Left forelimb (tissue), 1 donor: Measurements from ENCODE around the gene BACH2.

Experiments used
- DNase-seq: peaks from one replicate; pipeline ENCODE4 v3.0.0-alpha.2; 2018; ENCODE audit warnings: low spot score

The BACH2 gene

DNA sequence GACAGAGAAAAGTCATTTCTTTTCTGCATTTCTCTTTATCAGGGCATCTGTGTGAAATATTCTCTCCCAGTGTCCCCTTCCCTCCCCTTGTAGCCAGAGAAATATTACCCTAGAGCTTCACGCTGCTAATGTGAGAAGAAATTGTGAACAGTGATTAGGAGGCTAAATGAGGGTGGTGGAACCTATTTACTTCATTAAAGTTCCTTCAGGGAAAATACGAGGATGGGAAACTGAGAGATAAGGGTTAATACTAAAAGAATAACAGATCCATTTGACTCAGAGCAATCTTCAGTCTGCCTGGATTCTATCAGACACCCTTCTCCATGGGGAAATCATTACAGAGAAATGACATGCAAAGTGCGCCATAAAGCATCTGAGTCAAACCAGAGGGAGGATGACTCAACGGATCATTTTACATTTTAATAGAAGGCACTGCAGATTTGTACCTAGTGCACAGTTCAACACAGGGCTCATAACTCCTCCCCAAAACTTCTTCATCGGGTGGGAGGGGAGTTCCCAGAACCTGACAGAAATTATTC is 271.1 kb downstream of the BACH2 start:
- DNase-seq = no peak

- DNase-seq = no peak
Observed at GRCh38 chr6:90024633-90025032, 272.0 kb downstream of the BACH2 start.

GRCh38 chr6:90021711-90022110 is 274.9 kb downstream of the BACH2 start:
- no peak for DNase-seq

DNA sequence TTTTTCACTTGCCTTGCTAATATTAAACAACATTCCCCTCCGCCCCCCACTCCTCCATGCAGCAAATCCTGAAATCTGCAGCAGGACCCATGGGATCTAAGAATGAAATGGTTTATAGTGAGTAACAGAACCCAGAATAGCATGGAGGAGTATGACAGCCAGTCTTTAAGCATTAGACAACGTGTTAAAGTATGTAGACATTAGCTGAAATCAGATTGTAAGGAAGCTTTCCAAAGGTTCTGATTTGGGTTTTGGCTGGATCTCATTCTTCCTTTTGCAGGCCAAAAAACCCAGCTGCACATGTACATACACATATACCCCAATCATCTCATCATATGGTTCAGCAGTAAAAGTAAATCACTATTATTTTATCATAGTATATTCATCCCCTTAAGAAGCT is 275.9 kb downstream of the BACH2 start:
- no peak for DNase-seq

- no peak for DNase-seq
Observed at GRCh38 chr6:90019216-90019615, 277.4 kb downstream of the BACH2 start.

GRCh38 chr6:90015883-90016282 is 280.8 kb downstream of the BACH2 start:
- DNase-seq = no peak

- DNase-seq = no peak
Observed at GRCh38 chr6:90008908-90009501, 287.6 kb downstream of the BACH2 start.

DNA sequence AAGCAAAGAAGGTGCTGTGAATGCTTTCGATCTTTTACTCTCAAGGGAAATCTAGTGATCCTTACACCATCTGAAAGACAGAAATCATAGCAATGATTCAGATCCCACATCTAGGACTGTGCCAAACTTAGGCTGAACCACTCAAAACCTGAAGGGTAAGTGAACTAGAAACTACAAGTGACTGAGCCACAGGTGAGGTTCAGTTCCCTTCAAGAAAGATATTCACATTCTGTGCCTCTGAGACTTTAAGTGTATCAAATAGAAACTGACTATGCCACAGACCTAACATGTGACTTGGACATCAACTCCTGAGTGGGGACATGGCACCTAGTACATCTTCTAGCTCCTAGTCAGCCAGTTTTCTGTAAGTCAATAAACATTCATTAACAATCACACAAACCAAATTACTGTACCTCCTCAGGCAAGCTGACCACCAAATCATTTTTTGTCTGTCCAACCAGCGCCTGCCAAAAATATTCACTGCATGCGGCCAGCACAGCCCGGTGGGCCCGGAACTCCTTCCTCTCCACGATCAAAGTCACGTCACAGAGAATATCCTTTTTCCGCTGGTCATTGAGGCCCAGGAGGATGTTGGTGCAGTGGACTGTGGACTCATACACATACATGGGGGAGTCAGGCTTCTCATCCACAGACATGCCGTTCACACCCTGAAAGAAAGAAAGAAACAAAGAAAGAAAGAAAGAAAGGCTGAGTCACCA is 288.3 kb downstream of the BACH2 start:
- no peak for DNase-seq

DNA sequence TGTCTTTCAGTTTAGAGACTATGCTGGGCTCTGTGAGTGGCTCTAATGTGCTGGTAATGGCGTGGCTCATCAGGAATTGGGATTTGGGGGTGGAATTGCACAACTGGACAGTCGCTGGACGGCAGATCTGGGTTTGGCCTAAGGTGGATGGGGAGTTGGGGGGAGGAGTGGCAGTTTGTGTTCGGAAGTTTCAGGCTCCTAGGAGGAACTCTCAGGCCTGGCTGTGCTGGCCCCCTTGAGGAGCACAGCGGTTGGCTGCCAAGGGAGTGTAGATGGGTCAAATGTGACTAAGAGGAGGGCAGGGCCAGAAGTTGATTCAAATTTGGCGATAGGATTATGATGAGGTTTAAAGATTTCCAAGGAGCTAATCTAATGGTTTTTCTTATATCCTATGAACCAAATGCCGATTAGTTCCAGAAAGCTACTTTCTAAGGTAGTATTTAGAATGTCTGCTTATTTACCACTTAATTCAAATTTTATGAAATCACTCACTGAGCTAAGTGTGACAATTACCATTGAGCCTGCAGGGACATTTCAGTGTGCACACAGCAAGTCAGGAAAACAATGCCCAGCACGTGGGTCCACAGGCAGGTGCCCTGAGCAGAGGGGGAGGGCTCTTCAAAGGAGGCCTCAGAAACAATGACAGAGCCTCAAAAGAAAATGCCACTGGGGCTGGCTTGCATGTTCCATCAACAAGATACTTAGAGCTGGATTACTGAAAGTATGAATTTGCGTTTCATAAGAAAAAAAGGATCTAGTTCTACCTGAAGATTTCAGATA is 291.4 kb downstream of the BACH2 start:
- no peak for DNase-seq

- no peak for DNase-seq
Observed at GRCh38 chr6:90004511-90004910, 292.1 kb downstream of the BACH2 start.

GRCh38 chr6:90003941-90004340 is 292.7 kb downstream of the BACH2 start:
- no peak for DNase-seq

- no peak for DNase-seq
Observed at GRCh38 chr6:90003069-90003795, 293.4 kb downstream of the BACH2 start.

DNA sequence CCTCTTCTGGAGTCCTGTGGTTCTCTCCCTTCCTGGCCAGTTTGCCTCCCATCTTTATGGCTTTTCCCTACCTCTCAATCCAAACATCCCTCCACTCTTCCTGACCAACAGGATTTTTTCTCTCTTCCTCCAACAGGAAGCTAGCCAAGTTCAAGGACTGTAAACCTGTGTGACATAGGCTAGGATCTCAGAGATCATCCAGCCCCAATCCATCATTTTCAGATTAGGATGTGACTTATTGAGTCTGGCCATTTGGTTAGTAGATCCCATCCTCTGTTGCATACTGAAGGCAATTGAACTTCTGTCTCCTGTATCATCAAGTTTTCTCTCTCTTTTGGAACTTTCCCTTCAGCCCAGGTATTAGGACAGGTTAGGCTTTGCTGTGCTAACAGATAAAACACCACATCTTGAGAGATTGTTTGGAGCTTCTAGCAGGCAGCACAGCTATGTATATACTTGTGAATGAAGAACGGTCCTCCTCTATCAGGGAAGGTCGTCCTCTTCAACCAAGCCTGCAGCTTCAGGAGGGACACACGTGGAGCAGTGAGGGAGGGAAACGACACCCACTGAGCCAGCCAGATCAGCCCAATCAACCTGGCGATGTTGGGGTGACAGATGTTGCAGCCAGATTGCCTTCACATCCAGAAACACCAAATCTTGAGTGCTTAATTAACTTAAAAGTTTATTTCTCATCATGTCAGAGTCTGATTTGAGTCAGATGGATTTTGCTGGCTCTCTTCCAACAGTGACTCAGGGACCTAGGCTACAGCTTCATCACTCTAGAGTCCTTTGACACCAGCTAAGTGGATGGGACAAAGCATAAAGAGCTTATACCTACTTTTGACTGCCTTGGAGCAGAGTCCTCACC is 295.5 kb downstream of the BACH2 start:
- no peak for DNase-seq

DNA sequence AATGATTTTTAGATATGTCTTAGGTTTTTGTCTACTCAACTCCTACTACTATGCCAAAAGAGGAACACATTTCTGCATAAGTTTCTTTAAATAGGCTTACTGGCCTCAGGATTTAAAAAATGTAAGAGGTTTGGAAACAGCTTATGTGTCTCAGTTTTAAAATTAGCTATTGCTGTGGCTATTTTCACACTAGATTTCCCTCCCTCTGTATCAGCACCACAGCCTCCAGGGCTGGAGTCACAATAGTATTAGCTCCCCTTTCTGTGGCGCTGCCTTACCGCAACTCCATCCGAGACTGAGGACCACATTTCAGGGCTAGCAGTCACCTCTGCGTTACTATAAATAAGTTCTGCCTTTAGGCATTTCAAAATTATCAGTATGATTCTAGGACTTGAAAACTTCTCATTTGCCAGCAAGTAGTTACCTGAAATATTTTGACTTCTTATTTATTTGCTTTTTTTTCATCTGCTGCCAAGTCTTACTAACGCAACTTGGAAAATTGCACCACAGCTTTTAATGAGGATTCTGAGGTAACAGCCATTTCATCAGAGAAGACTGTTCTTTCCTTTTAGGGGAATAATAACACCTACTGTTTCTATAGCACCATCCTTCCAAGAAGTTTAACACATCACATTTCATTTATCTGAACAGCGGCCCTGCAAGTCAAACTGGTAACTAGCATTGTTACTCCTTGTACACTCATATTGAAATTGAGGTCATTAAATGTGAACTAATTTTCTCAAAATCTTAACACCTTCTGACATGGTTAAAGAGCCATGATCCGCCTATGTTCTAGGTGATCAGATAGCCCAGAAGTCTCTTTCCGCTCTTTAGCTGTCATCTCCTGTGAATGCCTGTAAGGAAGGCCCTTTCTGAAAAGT is 296.5 kb downstream of the BACH2 start:
- DNase-seq = no peak

DNA sequence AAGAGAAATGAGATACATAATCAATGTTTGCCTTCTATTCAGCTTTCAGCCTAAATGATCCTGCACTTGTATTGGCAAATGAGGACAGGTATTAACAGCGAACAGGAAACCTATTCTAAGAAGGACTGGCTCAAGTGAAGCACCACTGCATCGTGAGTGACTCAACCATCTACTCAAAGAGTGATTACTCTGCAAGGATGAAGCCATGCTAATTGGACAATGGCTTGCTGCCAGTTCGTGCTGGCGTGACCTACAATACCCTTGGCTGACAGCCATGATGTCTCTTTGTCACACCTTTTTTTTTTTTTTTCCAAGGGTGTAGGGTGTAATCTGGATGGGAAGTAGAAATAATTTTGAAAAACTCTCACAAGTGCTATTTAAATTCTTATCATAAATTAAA is 297.5 kb downstream of the BACH2 start:
- DNase-seq = no peak

GRCh38 chr6:89997456-89998445 is 298.9 kb downstream of the BACH2 start:
- DNase-seq = no peak

GRCh38 chr6:89993411-89993810 is 303.2 kb downstream of the BACH2 start:
- DNase-seq = no peak

GRCh38 chr6:89992818-89993217 is 303.8 kb downstream of the BACH2 start:
- DNase-seq = no peak

DNA sequence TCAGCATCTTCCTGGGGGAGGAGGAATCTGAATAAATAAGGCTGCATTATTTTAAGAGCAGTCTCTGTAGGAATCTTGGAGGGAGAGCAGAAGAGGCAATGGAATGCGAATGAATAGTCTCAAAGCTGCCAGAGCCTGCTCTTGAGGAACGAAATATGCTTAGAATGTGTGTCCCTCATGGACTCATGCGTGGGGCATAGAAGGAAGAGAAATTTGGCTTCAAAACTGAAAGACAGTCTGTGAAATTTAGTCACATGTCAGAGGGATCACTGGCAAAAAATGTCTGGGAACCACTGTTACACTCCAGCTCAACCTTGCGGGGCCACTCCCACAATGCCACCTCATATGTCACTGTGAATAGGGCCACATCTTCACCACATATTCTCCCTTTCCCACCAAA is 306.9 kb downstream of the BACH2 start:
- no peak for DNase-seq
